OCI-M1 (cell line): ENCODE data around the gene NDRG4.

Experiments
- DNase-seq: peaks from one replicate; lab custom pipeline; 2025; lab: John Stamatoyannopoulos, UW

Gene NDRG4, protein sequence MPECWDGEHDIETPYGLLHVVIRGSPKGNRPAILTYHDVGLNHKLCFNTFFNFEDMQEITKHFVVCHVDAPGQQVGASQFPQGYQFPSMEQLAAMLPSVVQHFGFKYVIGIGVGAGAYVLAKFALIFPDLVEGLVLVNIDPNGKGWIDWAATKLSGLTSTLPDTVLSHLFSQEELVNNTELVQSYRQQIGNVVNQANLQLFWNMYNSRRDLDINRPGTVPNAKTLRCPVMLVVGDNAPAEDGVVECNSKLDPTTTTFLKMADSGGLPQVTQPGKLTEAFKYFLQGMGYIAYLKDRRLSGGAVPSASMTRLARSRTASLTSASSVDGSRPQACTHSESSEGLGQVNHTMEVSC

DNA sequence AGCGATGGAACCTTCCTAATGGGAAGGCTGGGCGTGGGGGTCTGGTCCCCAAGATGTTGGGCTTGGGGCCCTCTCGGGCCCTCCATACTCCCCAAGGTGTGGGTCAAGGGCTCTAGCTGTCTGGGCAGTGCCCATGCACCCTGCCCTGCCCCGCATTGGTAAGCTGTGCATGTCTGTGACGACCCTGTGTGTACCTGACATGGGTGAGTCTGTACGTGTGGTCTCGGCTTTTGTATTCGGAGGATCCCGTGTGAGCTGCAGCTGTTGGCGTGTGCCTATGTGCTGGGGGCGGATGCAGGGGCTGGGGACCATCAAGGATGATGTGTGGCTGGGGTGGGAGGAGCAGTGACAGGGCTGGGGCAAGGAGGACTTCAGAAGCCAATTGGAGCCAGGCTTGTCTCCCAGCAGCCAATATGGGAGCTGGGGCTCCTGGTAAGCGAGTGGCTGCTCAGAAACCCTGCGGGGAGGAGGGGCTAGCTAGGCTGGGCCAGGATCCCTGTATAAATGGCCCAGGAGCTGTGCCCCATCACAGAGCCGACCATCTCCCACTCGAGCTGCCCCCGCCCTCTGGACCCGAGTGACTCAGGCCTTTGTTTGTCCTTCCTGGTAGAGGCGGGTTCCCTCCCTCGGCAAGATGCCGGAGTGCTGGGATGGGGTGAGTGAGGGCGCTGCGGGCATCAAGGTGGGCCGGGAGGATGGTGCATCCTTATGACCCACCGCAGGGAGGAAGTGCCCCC, at the start of gene NDRG4:
Gene NDRG4 (plus strand): TSS at position 529 of the 737 bp plus-strand sequence. CDS start 106 bp downstream, at position 635.
- peak; percentile 13 for DNase-seq

DNA sequence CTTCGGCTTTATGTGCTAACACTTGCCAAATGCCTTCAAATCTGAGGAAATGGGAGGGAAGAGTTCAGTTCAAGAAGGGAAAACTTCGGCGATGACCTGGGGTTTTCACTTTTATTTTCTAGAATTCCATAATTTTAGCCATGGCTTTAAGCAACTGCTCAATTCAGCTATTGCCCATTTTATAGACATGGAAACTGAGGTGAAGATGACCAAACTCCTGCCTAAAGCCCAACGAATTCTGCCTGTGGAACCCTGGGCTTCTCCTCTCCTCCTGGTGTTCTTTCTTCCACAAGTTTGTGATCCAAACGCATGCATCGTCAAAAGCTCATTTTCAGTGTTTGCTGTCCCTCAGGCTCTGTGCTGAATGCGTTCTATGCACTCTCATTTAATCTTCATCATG, 49.4 kb upstream of the NDRG4 start:
- no peak for DNase-seq

DNA sequence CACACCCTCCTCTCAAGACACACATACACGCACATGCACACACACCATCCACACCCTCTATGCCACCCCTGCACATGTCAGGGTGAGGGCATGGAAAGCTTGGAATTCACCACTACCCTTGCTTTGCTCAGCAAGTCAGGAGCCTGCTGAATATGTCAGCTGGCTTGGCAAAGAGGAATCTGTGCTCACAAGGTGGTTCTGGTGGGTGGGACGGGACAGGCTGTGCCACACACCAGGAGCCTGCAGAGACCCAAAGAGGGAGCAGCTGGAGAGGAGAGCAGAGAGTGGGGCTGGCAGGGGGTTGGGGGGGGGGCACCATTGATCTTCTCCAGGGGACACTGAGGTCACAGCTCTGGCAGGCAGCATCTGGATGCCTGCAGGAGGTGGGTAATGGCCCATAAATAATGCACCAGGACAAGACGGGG, 48.7 kb upstream of the NDRG4 start:
- no peak for DNase-seq

DNA sequence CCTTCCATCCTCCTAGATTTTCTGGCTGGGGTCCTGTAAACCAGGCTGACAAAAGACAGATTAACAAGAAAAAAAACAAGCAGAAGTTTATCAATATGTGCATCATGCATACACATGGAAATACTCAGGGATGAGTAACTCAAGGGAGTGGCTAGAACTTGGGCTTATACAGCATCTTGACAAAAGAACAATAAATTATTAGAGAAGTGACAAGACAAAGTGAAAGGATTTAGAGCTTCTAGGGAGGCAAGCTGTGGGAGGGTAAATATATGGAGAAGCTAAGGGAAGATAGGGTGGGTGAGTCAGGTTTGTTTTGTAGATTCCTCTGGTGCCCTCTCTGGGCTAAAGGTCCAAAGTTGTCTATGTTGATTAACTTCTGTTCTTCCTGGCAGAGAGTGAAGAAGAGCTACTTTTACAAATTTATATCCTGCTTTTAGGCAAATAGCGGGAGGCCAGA, 48.0 kb upstream of the NDRG4 start:
- DNase-seq, result peak; percentile 47

DNA sequence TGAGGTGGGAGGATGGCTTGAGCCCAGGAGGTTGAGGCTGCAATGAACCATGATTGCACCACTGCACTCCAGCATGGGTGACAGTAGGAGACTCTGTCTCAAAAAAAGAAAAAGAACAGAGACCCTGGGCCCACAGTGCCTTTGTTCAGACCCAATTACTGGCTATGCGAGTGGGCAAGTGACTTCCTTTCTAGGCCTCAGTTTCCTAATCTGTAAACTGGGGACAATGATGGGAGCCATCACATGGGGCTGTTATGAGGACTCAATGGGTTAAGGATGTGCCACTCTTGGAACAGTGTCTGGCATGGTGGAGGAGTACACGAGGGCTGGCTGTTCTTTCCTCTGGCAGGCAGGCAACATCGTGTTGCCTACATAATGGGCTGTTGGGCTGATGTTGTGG, 47.3 kb upstream of the NDRG4 start:
- DNase-seq, result no peak

DNA sequence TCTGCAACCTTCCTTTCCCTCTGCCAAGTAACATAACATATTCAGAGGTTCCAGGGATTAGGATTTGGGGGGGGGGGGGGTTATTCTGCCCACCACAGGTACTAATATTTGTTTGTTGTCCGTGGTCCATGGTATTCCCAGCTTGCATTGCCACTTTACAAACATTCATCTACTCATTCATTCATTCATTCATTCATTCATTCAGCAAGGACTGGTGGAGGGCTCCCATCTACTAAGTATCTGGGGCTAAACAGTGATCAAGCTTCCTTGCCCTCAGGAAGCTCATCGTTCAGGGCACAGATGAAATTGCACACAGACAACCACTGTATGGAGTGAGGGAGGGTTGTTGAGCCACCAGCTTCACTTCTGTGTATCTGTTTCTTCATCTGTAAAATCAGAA, 45.8 kb upstream of the NDRG4 start:
- DNase-seq, result no peak

DNA sequence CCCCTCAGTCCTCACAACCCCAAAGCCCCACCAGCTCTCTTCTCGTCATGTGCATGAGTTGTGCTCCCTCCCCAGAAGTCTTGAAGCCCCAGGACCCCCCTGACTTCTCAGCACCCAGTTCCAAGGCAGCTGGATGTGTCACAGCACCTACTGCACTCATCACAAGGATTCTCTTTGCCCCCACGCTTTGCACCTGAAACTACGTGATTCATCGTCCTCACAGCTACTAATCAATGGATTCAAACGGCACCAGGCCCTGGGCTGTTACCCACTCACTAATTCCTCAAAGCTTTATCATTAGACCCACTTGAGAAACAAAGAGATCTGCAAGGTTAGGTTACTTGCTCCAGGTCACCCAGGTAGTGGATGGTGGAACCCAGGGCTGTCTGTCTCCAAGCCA, 45.1 kb upstream of the NDRG4 start:
- no peak for DNase-seq

DNA sequence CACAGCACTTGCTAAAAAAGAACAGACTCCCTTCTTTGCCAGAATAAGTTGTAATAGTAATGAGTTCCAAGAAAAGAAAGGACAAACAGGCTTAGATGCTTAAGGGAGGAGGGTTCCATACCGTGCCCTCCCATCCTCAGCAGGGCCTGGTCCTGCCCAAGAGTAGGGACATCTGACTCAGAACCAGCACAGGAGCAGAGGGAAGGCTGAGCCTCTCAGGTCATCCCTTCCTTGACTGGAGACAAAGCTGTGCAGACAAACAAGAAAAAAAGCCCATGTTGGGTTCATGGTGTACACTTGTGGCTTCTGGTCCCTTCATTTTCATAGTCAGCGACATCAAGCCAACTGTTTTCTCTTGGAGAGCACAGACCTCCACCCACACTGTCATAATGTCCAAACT, 44.2 kb upstream of the NDRG4 start:
- no peak for DNase-seq

DNA sequence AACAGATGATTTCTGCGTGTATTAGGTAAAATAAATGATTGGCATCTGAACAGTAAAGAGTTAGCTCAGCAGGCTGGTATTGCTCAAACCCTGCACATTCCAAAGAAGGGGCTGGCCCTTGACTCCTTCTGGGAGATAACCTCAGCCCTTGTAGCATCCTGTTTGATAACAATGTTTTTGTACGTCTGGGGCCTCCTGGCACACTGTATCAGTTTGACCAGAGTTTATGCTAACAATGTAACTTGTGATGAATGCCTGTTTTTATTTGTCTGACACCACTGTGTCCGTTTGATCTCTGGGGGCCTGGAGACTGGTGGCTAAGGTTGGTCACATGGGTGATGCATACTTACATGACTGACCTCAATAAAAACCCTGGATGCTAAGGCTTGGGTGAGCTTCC, 43.8 kb upstream of the NDRG4 start:
- no peak for DNase-seq

DNA sequence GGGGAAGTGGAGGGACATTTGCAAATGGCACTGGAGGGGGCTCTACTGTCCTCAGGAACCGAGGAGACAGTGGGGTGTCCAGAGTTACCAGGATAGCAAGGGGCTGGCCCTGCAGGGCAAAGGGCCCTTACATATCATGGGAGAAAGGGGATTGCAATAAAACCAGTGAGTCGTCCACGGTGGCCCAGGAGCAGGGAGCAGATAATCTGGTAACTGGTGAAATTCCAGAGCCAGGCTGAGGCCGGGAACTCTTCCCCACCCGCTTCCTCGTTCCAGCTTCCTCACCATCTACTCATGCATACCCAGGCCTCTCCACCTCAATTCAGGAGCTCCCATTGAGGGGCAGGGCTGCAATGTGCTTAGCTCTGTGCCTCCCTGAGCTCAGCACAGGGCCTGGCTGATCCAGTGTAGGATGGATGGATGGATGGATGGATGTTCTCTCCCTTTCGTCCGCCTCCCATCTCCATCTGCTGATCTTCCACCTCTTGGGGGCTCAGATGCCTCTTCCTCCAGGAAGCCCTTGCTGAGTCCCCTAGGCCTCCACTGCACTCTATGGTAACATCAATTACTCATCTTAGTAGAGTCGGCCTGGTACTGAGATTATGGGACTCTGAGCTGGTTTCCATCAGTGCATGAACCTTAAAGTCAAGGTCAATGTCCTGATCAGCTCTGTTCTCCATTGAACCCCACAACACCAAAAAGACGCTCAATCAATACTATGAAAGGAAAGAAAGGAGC, 41.2 kb upstream of the NDRG4 start:
- no peak for DNase-seq

DNA sequence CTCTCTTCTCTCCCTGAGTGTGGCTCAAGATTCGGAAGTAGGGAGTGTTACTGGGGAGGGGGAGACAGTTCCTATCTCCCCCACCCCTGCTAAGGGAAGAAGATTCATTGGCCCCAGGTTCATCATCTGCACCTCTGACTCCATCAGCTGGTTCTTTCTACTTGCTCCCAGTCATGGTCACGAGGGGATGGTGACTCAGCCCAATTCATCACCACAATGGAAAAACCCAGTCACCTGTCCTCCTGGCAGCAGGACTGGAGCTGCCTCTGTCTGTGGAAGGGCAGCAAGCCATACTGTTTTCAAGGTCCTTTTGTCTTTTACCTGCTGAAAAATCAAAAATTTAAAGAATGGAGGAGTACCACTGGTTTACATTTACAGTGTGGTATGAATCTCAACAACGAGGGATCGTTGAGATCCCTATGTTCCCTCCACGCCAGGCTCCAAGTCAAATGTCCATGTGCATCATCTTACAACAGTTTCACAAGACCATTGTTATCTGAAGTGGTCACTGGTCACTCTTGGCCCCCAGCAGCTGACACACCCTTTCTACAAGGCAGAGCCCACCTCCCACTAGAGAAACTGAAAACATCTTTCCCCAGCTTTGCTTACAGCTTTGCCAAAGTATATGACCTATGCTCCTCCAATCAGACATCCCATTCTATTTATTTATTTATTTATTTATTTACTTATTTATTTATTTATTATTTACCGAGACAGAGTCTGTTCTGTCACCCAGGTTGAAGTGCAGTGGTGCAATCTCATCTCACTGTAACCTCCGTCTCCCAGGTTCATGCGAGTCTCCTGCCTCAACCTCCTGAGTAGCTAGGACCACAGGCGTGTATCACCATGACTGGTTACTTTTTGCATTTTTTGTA, 40.4 kb upstream of the NDRG4 start:
- peak; percentile 30 for DNase-seq

DNA sequence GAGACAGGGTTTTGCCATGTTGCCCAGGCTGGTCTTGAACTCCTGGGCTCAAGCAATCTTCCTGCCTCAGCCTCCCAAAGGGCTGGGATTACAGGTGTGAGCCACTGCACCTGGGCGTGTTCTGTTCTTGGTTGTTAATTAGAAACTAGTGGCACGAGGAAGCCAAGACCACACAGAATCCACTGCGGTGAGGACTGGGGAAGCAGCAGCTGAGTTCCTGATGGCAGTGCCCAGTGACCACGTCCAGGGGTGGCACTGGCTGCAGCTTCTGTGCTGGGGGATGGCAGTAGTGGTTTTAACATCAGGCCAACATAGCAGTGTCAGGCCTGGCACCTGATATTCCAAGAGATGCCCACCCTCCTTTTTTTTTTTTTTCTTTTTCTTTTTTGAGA, 39.7 kb upstream of the NDRG4 start:
- no peak for DNase-seq

DNA sequence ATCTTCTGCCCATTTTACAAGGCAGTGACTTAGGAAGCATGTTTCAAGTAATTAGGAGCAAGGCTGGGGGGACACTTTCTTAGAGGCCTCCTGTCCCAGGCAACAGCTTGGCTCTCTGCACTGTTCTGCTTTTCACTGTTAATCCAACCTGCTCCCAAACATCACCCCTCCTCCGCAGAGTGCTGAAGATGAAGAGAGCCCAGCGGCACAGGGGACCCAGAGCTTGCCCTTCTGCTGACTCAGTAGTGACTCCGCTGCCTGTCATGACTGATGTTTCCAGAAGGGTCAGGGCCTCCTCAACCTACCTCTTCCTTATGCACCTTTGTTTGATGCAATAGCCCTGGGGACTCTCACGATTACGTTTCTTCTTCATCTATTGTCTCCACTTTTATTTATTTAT, 38.9 kb upstream of the NDRG4 start:
- no peak for DNase-seq

DNA sequence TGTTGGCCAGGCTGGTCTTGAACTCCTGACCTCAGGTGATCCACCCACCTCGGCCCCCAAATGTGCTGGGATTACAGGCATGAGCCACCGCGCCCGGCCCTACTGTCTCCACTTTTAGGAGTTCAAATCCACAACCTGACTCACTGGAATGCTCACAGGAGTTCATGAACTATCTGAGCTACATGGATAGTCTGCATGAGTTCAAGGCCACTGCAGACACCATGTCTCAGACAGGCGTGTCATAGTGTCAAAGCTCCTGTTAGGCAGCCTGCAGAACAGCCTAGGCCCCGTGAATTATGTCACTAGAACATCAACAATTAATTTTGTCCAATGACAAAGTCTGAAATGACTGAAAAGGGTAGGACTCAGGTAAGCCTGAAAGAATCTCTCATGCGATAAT, 38.3 kb upstream of the NDRG4 start:
- no peak for DNase-seq

DNA sequence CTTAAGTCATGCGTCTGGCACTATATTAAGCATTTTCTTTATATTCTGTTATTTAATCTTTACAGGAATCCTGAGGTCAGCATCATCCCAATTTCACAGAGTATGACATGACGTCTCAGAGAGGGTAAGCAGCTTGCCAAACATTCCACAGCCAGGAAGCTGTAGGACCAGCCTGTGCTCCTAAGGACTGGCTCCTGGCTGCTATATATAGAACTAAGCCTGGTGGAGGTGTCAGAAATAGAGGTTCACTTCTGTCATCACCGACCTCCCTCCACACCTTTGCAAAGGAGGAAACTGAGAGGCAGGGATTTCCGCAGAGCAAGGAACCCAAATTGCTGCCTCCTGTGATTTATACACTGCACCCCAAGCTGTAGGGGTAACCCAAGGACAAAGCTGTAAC, 37.9 kb upstream of the NDRG4 start:
- DNase-seq, result no peak

DNA sequence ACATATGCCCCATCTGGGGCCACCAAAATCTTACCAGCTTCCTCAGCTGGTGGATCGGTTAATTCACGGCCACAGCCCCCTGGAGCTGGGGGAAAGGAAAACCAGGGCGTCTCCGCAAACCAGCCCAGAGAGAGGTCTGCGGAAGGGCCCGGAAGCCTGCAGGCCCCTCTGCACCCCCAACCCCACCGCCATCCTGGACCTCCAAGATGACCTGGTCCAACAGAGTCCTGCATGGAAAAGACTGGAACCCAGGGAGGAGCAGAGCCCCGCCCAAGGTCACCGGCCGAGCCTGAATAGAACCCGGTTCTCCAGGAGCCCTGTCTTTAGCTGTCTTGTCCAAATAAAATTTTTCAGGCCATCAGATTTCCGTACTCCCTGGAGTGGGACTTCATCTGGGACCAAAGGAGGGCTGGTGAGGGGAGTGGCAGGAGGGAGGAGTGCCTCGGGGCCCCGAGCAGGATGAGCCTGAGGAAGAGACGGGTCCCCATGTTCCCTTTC, 37.4 kb upstream of the NDRG4 start:
- no peak for DNase-seq

DNA sequence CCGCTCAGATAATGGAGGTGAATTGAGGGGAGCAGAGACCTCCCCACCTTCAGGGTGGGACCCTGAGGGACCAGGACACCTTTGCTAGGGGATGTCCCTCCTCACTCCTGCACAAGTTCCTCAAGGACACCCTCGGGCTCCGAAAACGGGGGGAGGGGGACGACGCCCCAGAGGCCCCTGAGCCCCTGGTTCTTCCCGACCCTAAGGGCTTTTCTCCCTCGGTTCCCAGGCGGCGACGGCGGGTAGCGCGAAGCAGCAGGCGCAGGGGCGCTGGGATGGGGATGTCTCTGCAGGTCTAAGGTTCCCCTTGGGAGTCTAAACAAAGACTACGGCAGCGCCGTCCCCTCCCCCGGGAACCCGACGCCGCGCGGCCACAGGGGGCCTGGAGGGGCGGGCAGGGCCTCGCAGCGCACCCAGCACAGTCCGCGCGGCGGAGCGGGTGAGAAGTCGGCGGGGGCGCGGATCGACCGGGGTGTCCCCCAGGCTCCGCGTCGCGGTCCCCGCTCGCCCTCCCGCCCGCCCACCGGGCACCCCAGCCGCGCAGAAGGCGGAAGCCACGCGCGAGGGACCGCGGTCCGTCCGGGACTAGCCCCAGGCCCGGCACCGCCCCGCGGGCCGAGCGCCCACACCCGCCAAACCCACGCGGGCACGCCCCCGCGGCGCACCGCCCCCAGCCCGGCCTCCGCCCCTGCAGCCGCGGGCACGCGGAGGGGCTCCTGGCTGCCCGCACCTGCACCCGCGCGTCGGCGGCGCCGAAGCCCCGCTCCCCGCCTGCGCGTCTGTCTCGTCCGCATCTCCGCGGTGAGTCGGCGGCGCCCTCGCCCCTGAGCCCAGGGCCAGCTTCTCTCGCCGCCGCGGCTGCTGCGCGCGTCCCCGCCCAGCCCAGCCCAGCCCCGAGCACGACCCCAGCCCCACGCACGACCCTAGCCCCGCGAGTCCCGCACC, 36.7 kb upstream of the NDRG4 start:
- no peak for DNase-seq

DNA sequence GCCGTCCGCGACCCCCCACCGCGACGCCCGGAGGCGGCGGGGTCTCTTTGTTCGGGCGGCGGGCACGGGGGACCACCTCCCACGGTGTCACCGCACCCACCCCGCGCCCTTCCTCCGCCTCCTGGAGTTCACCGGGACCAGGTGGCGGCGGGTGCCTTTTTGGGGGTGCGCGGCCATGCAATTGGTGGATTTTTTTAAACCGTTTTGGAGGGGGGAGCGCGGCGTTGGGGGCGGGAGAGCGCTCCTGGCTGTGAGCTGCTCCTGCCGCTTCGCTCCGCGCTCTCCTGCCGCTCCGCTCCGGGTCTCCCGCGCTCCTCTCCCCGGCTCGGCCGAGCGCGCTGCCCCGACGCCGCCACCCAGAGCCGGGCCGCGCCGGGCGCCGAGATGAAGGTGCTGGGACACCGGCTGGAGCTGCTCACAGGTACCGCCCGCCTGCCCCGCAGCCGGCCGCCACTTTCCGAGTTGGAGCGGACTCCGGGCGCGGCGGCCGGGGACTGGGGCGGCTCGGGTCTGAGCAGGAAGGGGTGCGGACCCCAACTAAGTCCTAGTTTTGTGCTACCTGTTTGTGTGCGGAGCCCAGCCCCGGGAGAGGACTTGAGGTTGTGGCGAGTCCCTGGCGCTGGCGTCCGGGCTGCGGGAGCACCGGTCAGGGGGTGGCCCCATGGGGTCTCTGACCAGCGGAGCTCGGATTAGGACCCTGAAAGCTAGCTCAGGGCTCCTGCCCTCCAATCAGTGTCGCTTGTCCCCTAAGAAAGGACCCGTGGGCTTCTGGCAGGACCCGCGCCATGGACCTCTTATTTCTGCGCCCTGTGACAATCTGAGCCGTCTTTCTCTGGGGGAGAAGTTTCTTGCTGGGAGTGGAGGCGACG, 35.7 kb upstream of the NDRG4 start:
- DNase-seq, result no peak

DNA sequence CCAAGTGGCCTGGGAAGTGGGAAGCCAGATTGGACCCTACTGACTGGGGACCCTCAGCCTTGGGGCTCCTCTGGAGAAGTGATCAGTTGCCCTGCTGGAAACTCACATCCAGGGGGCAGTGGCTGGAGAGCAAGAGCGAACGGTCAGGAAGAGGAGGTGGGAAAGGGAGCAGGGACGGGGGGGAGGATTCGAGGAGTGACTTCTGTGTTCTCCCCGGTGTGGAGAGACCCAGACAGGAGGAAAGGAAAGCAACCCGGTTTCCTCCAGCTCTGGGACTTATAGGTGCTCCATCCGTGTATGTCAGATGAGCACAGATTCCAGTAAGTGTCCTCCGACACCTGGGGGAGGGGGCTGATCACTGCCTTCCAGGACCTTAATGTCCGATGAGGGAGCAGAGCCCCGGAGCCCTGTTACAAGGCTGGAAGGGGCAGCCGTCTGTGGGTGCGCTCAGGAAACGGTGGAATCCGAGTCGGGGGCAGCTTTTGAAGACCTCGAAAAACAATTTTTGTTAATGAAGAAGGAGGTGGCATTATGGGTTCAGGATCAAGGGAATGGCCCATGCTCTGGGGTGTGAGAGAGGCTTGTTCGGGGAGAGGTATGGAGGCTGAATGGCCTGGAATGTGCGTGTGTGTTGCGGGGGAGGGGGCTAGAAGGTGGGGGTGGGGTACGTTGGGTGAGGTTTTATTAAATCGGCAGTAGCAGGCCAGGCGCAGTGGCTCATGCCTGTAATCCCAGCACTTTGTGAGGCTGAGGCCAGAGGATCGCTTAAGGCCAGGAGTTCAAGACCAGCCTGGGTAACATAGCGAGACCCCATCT, 34.8 kb upstream of the NDRG4 start:
- no peak for DNase-seq
